ENCODE data around the gene LRFN2.

The LRFN2 gene

GRCh38 chr6:40556023-40556422 is 31.1 kb downstream of the LRFN2 start:
- in situ Hi-C loops (cut with MboI; ENCODE audit: low sequenced_read_pairs, unreplicated experiment), result no loop called here
- DNase-seq (ENCODE audit: low spot score), result no peak

DNA sequence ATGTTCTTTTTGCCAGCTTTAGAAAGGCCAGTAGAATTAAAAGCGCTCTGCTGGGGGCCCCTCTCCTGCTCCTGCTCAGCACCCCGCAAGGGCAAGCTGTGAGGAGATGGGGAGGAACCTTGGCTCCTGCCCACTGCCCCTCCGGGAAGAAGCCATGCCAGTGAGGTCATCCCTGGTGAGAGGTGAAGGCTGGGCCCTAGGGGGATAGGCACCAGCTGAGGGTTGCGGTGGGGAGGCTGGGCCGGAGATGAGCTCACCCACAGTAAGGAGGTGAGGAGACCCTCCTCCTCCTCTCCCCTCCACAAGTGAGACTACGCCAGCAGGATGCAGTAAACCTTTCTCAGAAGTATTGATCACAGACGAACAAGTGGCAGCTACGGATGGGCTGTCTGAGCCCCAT is 32.1 kb downstream of the LRFN2 start:
- DNase-seq (ENCODE audit: low spot score), result no peak
- in situ Hi-C loops (cut with MboI; ENCODE audit: low sequenced_read_pairs, unreplicated experiment), result no loop called here
- TF ChIP-seq CTCF (IDR thresholded peaks at IDR 0.05; ENCODE audit: borderline replicate concordance, control extremely low read depth, extremely low read depth, insufficient read depth, missing control alignments), result no peak

More at GRCh38 chr6:40556023-40556422, 31.1 kb downstream of the LRFN2 start:
- TF ChIP-seq CTCF (IDR thresholded peaks at IDR 0.05; ENCODE audit: borderline replicate concordance, control extremely low read depth, extremely low read depth, insufficient read depth, missing control alignments), result no peak

- TF ChIP-seq CTCF (IDR thresholded peaks at IDR 0.05; ENCODE audit: borderline replicate concordance, control extremely low read depth, extremely low read depth, insufficient read depth, missing control alignments), result no peak
- DNase-seq (ENCODE audit: low spot score), result no peak
- in situ Hi-C loops (cut with MboI; ENCODE audit: low sequenced_read_pairs, unreplicated experiment), result no loop called here
Observed at GRCh38 chr6:40552941-40553340, 34.2 kb downstream of the LRFN2 start.

- no peak for TF ChIP-seq CTCF (IDR thresholded peaks at IDR 0.05; ENCODE audit: borderline replicate concordance, control extremely low read depth, extremely low read depth, insufficient read depth, missing control alignments)
- in situ Hi-C loops (cut with MboI; ENCODE audit: low sequenced_read_pairs, unreplicated experiment), result no loop called here
- no peak for DNase-seq (ENCODE audit: low spot score)
Observed at GRCh38 chr6:40551966-40552505, 35.1 kb downstream of the LRFN2 start.

DNA sequence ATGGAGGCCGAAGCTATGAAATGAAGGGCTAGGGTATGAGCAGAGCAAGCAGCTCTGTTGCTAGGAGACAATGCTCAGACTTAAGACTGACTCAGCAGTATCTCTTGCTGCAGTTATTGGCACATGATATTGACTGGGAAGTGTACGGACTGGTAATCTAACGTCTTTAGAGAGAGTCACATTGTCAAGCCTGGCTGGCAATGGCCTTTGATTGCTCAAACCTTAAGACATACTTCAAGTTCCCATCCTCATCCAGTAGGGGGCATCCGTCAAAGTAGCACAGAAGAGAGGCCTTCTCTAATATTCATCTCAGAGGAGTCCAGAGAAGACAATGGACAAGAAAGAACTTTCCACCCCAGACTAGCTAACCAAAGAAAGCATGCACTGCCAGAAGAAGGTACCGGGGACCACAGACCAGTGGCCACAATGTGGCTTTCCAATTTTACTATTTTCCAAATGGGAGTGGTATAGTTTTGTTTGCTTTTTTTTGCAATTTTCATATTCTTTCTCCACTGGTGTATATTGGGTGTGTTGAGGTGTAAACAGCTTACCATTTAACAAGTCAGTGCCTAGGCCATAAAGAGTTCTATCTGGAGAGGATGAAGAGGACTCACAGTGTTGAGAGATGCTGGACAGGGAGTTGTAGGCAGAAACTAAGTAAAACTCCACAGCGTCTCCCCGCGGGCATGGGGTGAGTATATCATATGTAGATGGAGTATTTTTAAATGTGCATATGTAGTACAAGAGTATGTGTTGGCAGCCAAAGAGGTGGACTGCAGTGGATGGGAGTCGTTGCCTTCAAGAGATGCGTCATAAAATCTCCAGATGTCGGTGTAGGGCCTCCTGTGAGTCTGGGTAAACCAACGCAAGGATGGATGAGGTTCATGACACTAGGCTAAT is 36.7 kb downstream of the LRFN2 start:
- peak; percentile 50 for DNase-seq (ENCODE audit: low spot score)
- TF ChIP-seq CTCF (IDR thresholded peaks at IDR 0.05; ENCODE audit: borderline replicate concordance, control extremely low read depth, extremely low read depth, insufficient read depth, missing control alignments), result peak; percentile 58
- in situ Hi-C loops (cut with MboI; ENCODE audit: low sequenced_read_pairs, unreplicated experiment), result no loop called here

- no peak for TF ChIP-seq CTCF (IDR thresholded peaks at IDR 0.05; ENCODE audit: borderline replicate concordance, control extremely low read depth, extremely low read depth, insufficient read depth, missing control alignments)
- DNase-seq (ENCODE audit: low spot score), result no peak
- in situ Hi-C loops (cut with MboI; ENCODE audit: low sequenced_read_pairs, unreplicated experiment), result no loop called here
Observed at GRCh38 chr6:40545954-40546353, 41.2 kb downstream of the LRFN2 start.
